ENCODE data around the gene RNASE7.
A peak's percentile ranks its signal among the peaks of the same experiment; 100 is the strongest.

The RNASE7 gene

DNA sequence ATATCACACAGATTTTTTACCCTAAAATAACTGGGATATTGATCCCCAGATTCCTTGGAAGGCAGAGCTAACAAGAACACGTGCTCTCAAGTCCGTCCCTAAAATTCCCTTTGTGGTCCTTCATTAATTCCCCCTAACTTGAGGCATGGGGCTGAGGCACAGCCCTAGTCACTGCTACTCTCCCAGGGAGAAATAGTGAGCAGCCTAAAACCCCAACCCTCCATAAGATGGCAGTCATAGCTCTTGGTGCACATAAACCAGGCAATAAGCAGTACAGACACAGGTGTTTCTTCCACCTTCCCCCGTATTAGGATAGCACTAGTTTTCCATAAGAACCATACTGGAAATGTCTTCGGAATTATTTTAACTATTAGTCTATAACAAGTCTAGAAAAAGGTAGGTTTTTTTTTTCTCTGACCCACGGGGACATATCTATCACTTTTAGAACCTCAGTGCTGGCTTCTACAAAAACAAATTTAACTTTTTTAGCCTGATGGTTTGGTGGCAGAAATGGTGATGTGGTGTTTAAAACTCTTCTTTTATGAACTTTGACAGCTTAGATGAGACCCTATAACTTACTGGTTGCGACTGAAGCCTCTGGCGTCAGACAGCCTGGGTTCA is 24.8 kb downstream of the RNASE7 start:
- DNase-seq (ENCODE audit: insufficient read length, low spot score) (no peak), FAIRE-seq (no peak)

DNA sequence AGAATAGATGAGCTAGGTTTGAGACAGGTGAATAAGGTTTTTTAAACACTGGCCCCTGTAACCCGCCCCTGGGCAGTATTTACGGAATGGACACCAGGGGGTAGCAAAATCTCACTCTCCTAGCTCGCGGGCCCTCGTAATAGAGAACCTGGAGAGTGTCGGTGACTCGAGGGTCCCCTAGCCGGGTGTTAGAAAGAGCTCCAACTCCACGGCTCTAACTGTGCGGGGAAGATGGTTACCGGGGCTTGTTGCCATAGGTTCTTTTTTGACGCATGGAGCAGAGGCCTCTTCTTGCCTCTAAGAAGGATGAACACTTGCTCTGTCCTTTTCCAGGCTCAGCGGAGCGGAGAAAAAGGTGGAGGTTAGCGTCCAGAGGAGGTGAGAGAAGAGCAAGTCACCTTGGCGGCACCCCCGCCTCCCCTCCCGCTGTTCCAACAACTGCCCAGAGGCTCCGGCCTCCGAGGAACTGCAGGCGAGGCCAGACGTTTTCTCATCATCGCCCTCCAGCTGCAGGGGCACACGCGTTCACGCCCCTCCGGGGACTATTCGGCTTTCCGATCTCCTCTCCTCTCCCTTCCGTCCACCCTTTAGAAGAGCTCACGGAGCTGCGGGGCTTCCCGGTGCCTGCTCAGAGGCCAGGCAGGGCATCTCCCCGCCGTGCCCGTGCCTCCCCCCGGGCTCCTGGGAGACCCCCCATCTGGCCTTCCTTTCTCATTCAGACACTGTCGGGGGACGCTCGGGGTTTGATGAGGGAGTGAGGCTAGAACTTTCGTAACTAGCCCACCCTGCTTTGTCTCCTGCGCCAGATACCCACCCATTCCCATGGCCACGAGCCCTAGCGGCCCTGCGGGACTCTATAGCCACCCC is 26.6 kb downstream of the RNASE7 start:
- no peak for FAIRE-seq
- DNase-seq (ENCODE audit: insufficient read length, low spot score), result no peak

DNA sequence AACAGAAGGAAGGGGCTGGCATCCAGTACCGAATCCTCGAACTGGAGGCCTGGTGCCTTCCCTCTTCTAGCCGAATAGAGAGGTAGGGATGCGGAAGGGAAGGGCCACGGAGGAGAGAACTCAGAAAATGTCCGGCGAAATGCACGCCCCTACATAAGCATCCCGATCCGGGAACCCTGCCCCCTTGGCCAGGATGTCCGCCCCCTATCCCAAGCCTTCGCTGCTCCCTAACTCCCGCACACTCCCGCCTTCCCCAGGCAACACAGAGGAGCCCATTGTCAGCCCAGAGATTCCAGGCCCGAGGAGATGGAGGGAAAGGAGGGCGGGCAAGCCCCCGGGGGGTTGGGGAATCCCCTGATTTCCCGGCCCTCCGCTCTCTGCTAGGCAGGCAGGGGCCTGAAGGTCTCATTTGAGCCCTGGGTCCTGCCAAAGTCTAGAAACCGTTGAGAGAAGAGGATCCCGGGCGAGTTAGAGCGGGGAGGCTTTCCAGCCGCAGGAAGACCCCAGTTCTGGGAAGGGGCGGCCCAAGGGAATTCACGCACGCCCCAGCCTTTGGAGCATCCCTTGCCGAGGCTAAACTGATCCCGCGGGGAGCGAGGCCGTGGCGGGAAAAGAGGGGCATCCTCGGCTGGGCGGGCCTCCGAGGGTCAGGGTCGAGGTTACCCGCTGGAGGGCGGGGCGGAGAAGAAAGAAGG is 27.4 kb downstream of the RNASE7 start:
- FAIRE-seq, result no peak
- no peak for DNase-seq (ENCODE audit: insufficient read length, low spot score)

DNA sequence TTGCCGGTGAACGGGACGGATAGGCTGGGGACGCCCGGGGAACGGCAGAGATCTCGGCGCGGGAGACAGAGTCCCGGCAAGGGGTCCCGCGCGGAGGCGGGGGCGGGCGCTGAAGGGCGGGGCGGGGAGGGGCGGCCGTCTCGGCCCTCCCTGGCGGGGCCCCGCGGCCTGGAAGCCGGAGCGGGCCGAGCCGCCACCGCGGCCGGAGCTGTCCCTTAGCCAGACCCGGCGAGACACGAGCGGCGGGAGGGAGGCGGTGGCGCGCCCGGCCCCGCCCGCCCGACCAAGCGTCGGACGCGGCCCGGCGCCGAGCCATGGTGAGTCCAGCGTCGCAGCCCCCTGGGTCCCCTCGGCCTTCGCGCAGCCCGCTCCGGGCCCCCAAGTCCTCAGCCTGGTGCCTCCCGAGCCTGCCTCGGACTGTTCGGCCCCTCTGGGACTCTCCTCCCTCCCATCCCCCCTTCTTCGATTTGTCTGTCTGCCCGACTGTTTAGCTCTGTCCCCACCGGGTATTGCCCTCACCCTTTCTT is 28.0 kb downstream of the RNASE7 start, which contains the start of gene ARHGEF40:
Gene ARHGEF40, plus strand, starts transcription at position 222 of the 527 bp plus-strand sequence. Its CDS starts 93 bp downstream, at position 315.
- no peak for DNase-seq (ENCODE audit: insufficient read length, low spot score)
- FAIRE-seq, result no peak

DNA sequence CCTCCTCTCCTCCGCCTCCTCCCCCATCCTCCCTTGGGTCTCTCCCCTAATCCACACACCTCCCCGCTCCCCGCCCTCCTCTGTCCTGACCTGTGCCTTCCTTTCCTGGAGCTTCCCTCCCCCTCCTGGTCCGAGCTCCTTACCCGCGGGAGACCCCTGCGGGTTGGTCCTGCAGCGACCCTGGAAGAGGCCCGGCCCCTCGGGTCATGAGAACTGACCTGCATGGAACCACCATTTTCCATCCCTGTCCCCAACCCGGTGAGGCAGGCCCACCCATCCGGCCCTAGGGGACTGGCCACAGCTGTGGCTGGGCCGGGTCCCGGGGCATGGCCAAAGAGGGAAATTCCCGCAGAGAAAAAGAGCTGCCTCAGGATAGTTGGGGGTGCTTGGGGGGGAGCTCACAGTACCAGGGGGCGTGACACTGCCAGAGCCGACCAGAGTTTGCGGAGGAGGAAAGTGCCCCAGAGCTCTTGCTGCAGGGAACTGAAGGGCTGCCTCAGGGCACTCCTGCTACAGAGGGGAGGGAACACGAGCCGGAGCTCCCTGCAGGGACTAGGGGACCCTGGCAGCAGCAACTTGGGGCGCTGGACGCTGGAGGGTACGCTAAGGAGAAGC is 28.6 kb downstream of the RNASE7 start:
- DNase-seq (ENCODE audit: insufficient read length, low spot score) (no peak), FAIRE-seq (peak; percentile 26)

DNA sequence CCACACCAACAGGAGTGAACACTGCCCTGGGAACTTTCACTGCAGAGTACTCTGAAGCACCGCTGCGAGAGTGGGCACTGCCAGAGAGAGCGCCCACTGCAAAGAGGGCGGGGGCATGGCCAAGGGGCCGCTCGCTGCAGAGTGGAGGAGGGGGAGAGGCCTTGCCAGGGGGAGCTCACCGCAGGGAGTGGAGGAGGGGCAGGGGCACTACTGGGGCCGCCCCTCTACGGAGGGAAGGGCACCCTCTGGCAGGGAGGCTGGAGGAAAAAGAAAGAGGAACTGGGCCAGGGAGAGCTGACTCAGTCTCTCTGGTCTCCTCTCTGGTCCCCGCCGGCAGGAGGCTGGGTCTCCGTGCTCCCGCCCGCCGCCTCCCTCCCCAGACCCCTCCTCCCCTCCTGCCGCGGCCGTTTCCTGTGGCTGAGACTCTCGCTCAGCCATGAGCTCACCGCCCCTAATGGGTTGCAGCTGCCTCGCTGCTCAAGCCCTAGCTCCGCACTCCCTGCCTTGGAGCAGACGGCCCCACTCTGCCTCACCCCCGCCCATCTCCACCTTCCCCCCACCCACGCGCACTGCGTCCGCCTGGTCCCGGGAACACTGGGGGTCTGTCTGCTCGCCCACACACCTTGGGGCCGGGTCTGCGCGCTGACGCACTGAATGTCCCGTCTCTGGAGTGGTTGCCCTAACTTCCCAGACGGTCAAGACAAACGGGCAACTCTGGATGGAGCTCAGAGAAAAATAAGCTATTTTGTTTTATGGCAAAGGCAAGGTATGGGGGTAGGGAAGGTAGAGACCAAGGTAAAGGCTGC is 29.3 kb downstream of the RNASE7 start:
- FAIRE-seq, result peak; percentile 78

DNA sequence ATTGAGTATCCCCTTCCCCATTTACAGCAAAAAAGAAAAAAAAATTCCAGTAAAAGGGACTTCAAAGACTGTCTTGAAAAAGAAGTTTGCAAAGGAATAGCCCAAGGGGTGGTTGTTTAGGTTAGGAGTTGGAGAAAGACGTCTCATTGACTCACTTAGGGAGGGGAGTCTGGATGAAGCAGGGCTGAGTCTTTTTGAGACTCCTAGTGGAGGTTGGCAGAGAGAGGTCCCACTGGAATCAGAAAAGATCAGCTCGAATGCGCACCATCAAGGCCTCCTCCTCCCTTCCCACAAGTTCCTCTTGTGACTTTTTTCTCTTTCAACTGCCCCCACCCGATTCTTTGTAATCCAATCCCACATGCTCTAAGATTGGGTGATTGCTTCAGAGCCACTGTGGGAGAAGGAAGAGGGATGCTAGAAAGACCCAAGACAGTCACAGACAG is 29.9 kb downstream of the RNASE7 start:
- no peak for DNase-seq (ENCODE audit: insufficient read length, low spot score)
- FAIRE-seq, result peak; percentile 40

More for the DNA sequence above, 29.3 kb downstream of the RNASE7 start:
- peak; percentile 89 for DNase-seq (ENCODE audit: insufficient read length, low spot score)

DNA sequence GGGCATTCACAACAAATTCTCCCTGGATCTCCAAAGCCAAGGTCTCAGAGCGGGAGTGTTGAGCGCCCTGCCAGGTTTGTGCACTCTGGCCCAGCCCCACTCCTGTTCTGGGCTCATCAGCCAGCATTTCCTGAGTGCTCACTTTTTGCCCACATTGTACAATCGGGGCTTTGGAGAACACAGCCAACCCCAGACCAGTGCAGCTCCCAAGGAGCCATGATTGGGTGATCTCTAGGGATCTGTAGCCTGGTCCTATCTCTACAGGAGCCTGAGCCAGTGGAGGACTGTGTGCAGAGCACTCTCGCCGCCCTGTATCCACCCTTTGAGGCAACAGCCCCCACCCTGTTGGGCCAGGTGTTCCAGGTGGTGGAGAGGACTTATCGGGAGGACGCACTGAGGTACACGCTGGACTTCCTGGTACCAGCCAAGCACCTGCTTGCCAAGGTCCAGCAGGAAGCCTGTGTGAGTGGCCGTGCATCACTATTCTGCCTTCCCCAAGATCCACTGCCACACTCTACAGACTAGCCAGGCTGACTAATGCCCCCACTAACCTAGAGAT is 30.7 kb downstream of the RNASE7 start:
- no peak for FAIRE-seq

DNA sequence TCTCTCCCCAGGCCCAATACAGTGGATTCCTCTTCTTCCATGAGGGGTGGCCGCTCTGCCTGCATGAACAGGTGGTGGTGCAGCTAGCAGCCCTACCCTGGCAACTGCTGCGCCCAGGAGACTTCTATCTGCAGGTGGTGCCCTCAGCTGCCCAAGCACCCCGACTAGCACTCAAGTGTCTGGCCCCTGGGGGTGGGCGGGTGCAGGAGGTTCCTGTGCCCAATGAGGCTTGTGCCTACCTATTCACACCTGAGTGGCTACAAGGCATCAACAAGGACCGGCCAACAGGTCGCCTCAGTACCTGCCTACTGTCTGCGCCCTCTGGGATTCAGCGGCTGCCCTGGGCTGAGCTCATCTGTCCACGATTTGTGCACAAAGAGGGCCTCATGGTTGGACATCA is 31.8 kb downstream of the RNASE7 start:
- DNase-seq (ENCODE audit: insufficient read length, low spot score) (no peak), FAIRE-seq (no peak)

More for the DNA sequence above, 30.7 kb downstream of the RNASE7 start:
- DNase-seq (ENCODE audit: insufficient read length, low spot score), result no peak

DNA sequence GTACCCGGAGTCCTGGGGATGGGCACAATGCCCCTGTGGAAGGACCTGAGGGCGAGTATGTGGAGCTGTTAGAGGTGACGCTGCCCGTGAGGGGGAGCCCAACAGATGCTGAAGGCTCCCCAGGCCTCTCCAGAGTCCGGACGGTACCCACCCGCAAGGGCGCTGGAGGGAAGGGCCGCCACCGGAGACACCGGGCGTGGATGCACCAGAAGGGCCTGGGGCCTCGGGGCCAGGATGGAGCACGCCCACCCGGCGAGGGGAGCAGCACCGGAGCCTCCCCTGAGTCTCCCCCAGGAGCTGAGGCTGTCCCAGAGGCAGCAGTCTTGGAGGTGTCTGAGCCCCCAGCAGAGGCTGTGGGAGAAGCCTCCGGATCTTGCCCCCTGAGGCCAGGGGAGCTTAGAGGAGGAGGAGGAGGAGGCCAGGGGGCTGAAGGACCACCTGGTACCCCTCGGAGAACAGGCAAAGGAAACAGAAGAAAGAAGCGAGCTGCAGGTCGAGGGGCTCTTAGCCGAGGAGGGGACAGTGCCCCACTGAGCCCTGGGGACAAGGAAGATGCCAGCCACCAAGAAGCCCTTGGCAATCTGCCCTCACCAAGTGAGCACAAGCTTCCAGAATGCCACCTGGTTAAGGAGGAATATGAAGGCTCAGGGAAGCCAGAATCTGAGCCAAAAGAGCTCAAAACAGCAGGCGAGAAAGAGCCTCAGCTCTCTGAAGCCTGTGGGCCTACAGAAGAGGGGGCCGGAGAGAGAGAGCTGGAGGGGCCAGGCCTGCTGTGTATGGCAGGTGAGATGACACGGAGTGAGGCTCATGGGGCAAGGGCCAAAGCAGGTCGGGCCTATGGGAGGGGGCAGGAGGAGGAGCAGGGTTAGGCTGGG is 32.5 kb downstream of the RNASE7 start:
- FAIRE-seq (no peak), DNase-seq (ENCODE audit: insufficient read length, low spot score) (no peak)

DNA sequence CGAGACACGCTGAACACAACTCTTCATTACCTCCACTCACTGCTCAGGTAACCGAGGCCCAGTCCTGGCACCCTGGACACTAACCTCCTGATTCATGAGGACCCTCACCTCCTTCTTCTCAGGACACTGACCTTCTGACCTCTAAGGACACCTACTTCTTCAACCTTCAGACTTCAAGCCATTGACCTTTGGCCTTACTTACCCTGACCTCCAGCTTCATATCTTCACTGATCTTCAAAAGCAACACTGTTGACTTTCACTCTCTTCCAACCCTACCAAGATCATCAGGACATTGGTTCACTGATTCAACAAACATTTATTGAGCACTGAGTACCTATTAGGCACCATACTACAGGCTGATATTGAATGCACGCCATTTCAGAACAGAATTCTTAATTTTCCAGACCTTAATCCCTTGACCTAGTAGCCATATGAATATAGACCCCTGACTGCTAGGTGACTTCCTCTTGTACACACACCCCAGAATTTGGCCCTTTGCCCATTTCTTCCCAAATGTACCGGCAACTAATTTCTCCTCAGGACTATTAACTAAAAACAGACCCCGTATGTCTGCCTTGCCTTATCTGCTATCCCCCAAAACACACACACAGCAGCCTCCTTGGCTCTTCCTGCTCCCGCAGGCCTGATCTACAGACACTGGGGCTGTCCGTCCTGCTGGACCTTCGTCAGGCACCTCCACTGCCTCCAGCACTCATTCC is 33.7 kb downstream of the RNASE7 start:
- FAIRE-seq (no peak), DNase-seq (ENCODE audit: insufficient read length, low spot score) (no peak)

DNA sequence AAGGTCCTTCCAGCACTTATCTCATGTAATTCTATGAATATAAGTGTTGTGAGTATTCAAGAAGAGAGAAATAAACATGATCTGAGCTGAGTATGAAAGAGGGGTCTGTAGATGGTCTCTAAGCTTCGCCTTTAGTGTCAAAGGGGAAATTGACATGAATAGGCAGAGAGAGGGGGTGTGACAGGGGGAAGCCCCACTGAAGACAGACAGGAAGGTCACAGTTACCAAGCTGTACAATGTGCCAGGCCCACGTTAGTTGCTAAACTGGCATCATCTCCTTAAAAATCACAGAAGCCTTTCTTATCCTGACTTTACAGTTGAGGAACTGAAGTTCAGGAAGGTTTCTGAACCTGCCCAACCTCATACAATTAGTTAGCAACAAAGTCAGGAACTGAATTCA is 35.5 kb downstream of the RNASE7 start:
- no peak for DNase-seq (ENCODE audit: insufficient read length, low spot score)
- no peak for FAIRE-seq

DNA sequence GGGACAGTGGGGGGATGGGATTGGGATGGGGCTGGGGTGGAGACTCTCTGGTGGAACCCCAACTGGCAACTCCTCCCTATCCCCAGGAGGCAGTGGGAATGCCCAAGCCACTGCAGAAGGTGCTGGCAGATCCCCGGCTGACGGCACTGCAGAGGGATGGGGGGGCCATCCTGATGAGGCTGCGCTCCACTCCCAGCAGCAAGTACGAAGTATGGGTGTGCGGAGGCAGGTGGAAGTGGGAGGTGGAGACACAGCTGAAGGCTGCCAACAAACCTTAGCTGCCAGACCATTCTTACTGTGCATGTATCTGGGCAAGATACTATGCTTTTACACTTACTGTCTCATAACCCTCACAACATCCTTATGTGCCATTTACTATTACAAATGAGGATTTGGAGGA is 36.1 kb downstream of the RNASE7 start:
- DNase-seq (ENCODE audit: insufficient read length, low spot score) (peak; percentile 1), FAIRE-seq (no peak)

DNA sequence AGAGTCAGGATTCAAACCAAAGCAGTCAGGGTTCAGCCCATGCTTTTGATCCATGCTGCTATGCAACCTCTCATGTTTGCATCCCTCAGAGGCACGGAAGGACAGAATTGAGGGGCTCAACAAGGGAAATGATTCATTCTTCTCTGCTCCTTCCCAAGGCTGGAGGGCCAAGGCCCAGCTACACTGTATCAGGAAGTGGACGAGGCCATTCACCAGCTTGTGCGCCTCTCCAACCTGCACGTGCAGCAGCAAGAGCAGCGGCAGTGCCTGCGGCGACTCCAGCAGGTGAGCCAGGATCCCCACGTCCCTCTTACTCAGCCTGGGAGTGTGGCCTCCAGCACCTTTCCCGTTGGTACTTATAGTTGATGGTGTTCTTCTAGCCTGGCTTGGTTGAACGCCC is 36.6 kb downstream of the RNASE7 start:
- no peak for FAIRE-seq
- no peak for DNase-seq (ENCODE audit: insufficient read length, low spot score)

DNA sequence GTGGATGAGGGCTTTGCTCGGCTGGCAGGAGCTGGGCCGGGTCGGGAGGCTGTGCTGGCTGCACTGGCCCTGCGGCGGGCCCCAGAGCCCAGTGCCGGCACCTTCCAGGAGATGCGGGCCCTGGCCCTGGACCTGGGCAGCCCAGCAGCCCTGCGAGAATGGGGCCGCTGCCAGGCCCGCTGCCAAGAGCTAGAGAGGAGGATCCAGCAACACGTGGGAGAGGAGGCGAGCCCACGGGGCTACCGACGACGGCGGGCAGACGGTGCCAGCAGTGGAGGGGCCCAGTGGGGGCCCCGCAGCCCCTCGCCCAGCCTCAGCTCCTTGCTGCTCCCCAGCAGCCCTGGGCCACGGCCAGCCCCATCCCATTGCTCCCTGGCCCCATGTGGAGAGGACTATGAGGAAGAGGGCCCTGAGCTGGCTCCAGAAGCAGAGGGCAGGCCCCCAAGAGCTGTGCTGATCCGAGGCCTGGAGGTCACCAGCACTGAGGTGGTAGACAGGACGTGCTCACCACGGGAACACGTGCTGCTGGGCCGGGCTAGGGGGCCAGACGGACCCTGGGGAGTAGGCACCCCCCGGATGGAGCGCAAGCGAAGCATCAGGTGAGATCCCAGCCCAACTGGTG is 39.5 kb downstream of the RNASE7 start:
- no peak for DNase-seq (ENCODE audit: insufficient read length, low spot score)
- FAIRE-seq, result no peak

DNA sequence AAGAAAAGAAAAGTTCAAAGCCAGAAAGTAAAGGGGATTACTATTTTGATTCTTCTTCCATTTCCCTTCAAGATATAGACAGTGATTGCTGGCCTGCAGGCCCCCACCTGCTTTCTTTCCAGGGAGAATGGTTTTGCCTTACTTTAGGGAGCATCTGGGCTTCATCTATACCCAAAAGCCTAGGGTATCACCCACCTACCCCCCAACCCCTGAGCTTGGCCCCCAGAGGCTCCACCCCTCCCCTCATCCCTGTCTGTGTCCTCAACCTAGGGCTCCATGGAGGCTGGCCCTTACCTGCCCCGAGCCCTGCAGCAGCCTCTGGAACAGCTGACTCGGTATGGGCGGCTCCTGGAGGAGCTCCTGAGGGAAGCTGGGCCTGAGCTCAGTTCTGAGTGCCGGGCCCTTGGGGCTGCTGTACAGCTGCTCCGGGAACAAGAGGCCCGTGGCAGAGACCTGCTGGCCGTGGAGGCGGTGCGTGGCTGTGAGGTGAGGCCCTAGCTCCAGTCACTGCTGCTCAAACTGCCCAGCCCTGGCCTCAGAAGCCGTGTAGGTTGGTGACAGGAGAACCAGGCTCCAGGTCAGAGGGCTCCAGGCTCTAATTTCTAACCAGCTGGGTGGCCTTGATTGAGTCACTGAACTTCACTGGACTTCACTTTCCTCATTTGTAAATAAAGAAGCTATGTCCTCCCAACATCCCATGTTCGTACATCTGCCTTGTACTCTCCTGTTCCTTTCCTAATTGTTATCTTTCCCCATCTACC is 41.6 kb downstream of the RNASE7 start:
- no peak for DNase-seq (ENCODE audit: insufficient read length, low spot score)

DNA sequence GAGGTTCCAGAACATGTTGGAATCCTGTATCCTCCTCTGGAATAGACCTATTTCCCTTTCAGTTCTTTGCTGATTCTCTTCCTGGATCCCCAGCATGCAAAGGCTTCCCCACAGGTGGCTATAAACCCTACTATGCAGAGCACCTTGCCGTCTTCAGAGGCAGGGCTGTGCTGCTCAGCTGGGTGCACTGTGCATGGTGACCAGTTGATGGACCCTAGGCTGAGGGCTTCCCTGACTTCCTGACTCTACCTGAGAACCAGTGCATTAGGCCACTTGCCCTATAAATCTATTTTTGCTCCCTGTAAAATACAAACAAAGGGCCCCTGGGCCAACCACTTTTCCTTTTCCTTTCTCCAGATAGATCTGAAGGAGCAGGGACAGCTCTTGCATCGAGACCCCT is 42.2 kb downstream of the RNASE7 start:
- DNase-seq (ENCODE audit: insufficient read length, low spot score) (no peak), FAIRE-seq (no peak)

More for the DNA sequence above, 41.6 kb downstream of the RNASE7 start:
- no peak for FAIRE-seq
